Hepatocyte (in vitro differentiated cells): ENCODE results near the gene RADIL.

Experiments
- CTCF ChIP-seq: fragments of 200-600 bp; sonication (generic); IDR thresholded peaks from 2 replicates; pipeline ENCODE4 v1.5.1; 2016; ENCODE audit warnings: antibody characterized with exemption, mild to moderate bottlenecking; ENCODE audit not compliant: poor library complexity
- EZH2 ChIP-seq: fragments of 200-600 bp; sonication (generic); IDR thresholded peaks from 2 replicates; pipeline ENCODE4 v1.6.1; 2016; ENCODE audit warnings: antibody characterized with exemption, mild to moderate bottlenecking, borderline replicate concordance
- EZH2phosphoT487 ChIP-seq: fragments of 200-600 bp; sonication (generic); IDR thresholded peaks from one replicate; pipeline ENCODE4 v1.6.1; 2018; ENCODE audit warnings: antibody characterized with exemption, mild to moderate bottlenecking, low read depth, moderate library complexity; ENCODE audit not compliant: unreplicated experiment, severe bottlenecking

- TF ChIP-seq CTCF (no peak), EZH2 (no peak), EZH2phosphoT487 (no peak)
Observed at GRCh38 chr7:4834601-4835397, 48.7 kb downstream of the RADIL start.
